KMS-11 (cell line): ENCODE results near the gene MGAT5B.
A peak's percentile ranks its signal among the peaks of the same experiment; 100 is the strongest.

Source experiments
- H2AFZ ChIP-seq: fragments of 200-600 bp; sonication (generic); 2 replicates; pipeline ENCODE4 v1.6.1; 2016; ENCODE audit warnings: antibody characterized with exemption, mixed run types, low read depth
- H3K27ac ChIP-seq: fragments of 200-600 bp; sonication (generic); 2 replicates; pipeline ENCODE4 v1.6.1; 2016; ENCODE audit warnings: mild to moderate bottlenecking, mixed run types
- H3K27me3 ChIP-seq: fragments of 200-600 bp; sonication (generic); 2 replicates; pipeline ENCODE4 v1.6.1; 2017; ENCODE audit warnings: mild to moderate bottlenecking, low read depth, mixed run types, moderate library complexity; ENCODE audit not compliant: insufficient read depth
- H3K36me3 ChIP-seq: fragments of 200-600 bp; sonication (generic); 2 replicates; pipeline ENCODE4 v1.6.1; 2017; ENCODE audit warnings: mild to moderate bottlenecking, mixed run types; ENCODE audit not compliant: insufficient read depth
- H3K4me1 ChIP-seq: fragments of 200-600 bp; sonication (generic); 2 replicates; pipeline ENCODE4 v1.6.1; 2016; ENCODE audit warnings: mild to moderate bottlenecking, low read depth, mixed run types; ENCODE audit not compliant: poor library complexity, severe bottlenecking
- H3K4me2 ChIP-seq: fragments of 200-600 bp; sonication (generic); 2 replicates; pipeline ENCODE4 v1.7.0; 2016; ENCODE audit warnings: mild to moderate bottlenecking, mixed run types
- H3K4me3 ChIP-seq: fragments of 200-600 bp; sonication (generic); IDR thresholded peaks from 2 replicates; pipeline ENCODE4 v1.6.1; 2017; ENCODE audit warnings: low read depth, low read length, mixed read lengths; ENCODE audit not compliant: insufficient read depth
- H3K79me2 ChIP-seq: fragments of 200-600 bp; sonication (generic); 2 replicates; pipeline ENCODE4 v1.6.1; 2016; ENCODE audit warnings: low read depth, mixed run types; ENCODE audit not compliant: insufficient read depth
- H3K9ac ChIP-seq: fragments of 200-600 bp; sonication (generic); 2 replicates; pipeline ENCODE4 v1.6.1; 2016; ENCODE audit warnings: mild to moderate bottlenecking, mixed run types
- H4K20me1 ChIP-seq: fragments of 200-600 bp; sonication (generic); 2 replicates; pipeline ENCODE4 v1.6.1; 2016; ENCODE audit warnings: mild to moderate bottlenecking, mixed run types; ENCODE audit not compliant: insufficient read depth
- TF ChIP-seq, protein P1 (sequence below): fragments of 200-600 bp; sonication (generic); conservative IDR thresholded peaks from 2 replicates; pipeline ENCODE4 v1.6.1; 2017; ENCODE audit warnings: low read depth, mild to moderate bottlenecking, antibody characterized with exemption, low read length, moderate library complexity, mixed read lengths

Gene MGAT5B

DNA sequence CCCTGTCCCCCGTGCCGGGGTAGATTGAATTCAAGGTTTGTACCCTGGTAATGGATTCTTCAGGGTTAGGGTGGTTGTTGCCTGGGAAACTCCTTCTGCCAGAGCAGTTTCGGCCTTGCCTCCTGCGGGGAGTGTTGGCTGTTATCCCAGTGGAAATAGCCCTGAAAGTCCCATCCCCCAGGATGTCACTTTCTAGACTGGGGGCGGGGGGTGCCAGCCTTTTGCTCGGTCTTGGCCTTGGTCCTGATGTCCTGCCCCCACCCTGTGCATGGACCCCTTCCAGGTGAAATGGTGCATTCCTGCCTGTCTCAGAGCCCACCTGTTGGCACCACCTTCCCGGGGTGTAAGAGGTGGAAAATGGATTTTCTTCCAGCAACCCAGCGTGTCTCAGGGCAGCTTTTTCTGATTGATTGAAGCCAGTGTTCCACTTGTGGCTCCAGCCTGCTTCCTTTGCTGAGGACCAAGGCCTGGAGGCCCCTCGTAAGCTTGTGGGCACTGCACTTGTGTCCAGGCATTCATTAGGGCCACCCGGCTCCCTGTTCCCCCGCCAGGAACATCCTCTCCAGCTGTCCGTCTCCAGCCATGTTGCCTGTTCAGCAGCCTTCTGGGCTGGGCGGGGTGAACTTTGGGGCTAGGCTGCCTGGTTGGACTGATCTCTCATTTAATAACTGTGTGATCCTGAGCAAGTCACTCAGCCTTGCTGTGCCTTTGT is 25.6 kb downstream of the MGAT5B start:
- no peak overlapping the region for H2AFZ ChIP-seq
- no peaks in the 10 kb centered on the region for H3K79me2 ChIP-seq
- H3K4me3 ChIP-seq: no peak overlapping the region
- H4K20me1 ChIP-seq: no peaks in the 10 kb centered on the region
- no peak overlapping the region for H3K9ac ChIP-seq
- TF ChIP-seq, protein P1, sequence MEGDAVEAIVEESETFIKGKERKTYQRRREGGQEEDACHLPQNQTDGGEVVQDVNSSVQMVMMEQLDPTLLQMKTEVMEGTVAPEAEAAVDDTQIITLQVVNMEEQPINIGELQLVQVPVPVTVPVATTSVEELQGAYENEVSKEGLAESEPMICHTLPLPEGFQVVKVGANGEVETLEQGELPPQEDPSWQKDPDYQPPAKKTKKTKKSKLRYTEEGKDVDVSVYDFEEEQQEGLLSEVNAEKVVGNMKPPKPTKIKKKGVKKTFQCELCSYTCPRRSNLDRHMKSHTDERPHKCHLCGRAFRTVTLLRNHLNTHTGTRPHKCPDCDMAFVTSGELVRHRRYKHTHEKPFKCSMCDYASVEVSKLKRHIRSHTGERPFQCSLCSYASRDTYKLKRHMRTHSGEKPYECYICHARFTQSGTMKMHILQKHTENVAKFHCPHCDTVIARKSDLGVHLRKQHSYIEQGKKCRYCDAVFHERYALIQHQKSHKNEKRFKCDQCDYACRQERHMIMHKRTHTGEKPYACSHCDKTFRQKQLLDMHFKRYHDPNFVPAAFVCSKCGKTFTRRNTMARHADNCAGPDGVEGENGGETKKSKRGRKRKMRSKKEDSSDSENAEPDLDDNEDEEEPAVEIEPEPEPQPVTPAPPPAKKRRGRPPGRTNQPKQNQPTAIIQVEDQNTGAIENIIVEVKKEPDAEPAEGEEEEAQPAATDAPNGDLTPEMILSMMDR: no peak
- peaks cover 16% of the 10 kb centered on the region for H3K4me1 ChIP-seq
- H3K27me3 ChIP-seq: peaks cover 86% of the 10 kb centered on the region
- H3K4me2 ChIP-seq: no peak overlapping the region
- no peak overlapping the region for H3K27ac ChIP-seq
- H3K36me3 ChIP-seq: no peaks in the 10 kb centered on the region

GRCh38 chr17:76894842-76895241 is 26.6 kb downstream of the MGAT5B start:
- Histone ChIP-seq H3K79me2 (no peaks in the 10 kb centered on the region), H3K9ac (no peak overlapping the region), H4K20me1 (no peaks in the 10 kb centered on the region), H3K4me2 (no peak overlapping the region), H3K4me1 (peaks cover 16% of the 10 kb centered on the region), H3K27ac (no peak overlapping the region), H3K36me3 (no peaks in the 10 kb centered on the region), H3K4me3 (no peak overlapping the region), H2AFZ (no peak overlapping the region), H3K27me3 (peaks cover 86% of the 10 kb centered on the region)
- TF ChIP-seq, protein P1: no peak

GRCh38 chr17:76897023-76897422 is 28.8 kb downstream of the MGAT5B start:
- Histone ChIP-seq H2AFZ (no peak overlapping the region), H3K9ac (no peak overlapping the region), H3K79me2 (no peaks in the 10 kb centered on the region), H3K27ac (no peak overlapping the region), H4K20me1 (no peaks in the 10 kb centered on the region), H3K36me3 (no peaks in the 10 kb centered on the region), H3K27me3 (peaks cover 88% of the 10 kb centered on the region), H3K4me1 (peaks cover 16% of the 10 kb centered on the region), H3K4me2 (peak overlapping the region; percentile 56; the same call in 1 of the 2 replicates), H3K4me3 (no peak overlapping the region)
- TF ChIP-seq, protein P1: no peak

DNA sequence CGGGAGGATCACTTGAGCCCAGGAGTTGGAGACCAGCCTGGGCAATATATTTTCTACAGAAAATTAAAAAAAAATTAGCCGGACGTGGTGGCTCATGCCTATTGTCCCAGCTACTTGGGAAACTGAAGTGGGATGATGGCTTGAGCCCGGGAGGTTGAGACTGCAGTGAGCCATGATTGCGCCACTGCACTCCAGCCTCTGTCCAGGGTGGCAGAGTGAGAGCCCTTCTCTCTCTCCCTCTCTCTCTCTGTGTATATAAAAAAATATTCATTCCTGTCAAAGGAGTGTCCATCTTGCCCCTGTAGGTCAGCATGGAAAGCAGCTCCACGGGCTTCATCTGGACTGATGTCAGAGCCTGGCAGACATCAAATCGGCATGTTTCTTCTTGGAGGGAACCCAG is 31.2 kb downstream of the MGAT5B start:
- Histone ChIP-seq H3K4me2 (no peak overlapping the region), H3K27ac (no peak overlapping the region), H3K9ac (no peak overlapping the region), H3K27me3 (peaks cover 89% of the 10 kb centered on the region), H3K36me3 (no peaks in the 10 kb centered on the region), H3K79me2 (no peaks in the 10 kb centered on the region), H3K4me1 (peaks cover 16% of the 10 kb centered on the region), H2AFZ (no peak overlapping the region), H4K20me1 (no peaks in the 10 kb centered on the region), H3K4me3 (no peak overlapping the region)
- TF ChIP-seq, protein P1: no peak
